ENCODE results near the gene C17orf113.

GRCh38 chr17:42079541-42079940 is 29.1 kb upstream of the C17orf113 start:
- no peak for TF ChIP-seq CTCF (IDR thresholded peaks at IDR 0.05)
- no peak for TF ChIP-seq ZFX (IDR thresholded peaks at IDR 0.05; ENCODE audit: borderline replicate concordance)

Data from 22Rv1 (cell line).